ENCODE data around the gene TRA2A. TPM values are rescaled to one million over a fixed set of nuclear protein-coding genes. Genes with fewer than 3 reads are reported as not detected.

Gene TRA2A
- total and polyA plus RNA-seq, 10 of the 15 experiments (the other 5 are each of a cell fraction or from before 2014, with no cell fraction given): 25.0 to 224 (median 91.3) TPM

DNA sequence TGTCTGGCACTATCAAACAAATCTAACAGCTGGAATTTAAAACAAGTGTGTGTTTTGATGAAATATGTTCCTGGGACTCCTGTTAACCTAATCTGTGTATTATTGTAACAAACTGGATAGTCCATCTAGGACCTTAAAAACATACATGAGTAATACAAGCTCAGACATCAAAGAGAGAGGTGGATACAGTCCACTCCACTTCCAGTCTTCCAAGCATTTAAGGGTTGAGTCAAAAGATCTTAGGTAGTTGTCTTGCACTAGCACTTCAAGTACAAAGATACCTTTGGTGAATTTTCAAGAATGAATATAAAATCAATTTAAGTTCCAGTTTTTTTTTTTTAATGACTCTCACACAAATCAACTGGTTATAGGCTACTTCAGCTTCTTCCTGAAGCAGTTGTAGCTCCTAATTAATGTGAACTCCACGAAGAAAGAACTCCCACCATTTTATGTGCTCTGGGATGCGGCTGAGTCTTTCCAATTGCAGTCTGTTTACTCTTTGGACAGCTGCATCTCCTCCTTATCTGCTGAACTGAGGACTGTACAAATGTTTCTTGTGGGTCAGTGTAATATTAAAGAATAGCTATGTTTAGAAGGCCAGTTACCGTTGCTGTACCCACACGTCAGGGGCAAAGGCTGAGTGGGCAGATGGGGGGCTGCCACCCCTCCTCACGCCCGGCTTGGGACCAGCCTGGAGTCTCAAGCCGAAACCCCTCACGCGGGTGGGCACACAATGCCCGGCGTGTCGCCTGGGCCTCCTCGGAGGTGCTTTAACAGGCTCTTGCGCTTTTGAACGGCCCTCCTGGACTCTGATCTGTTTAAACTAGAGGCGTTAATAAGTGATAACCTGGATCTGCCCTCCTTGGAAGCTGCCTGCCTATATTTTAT is 58.6 kb downstream of the TRA2A start:
- in situ Hi-C loops (cut with MboI) (no loop called here), intact Hi-C loops (cut with micrococcal nuclease; ENCODE audit: unreplicated experiment) (loop anchor here (5.0 kb wide), 4 partner anchors 101 to 291 kb away; partner anchors contain the start of genes CCDC126 and NUP42)
- ChIA-PET RAD21 (ENCODE audit: unreplicated experiment) (interaction anchor here (1.0 to 2.1 kb wide), 21 partner anchors 10 to 200 kb away, joined by 3 to 19 read pairs (median 6); partner anchors contain the start of gene MALSU1), CTCF (interaction anchor here (0.7 to 2.0 kb wide), 20 partner anchors 10 to 292 kb away, joined by 3 to 13 read pairs (median 5); partner anchors contain the start of gene NUP42), SMC1A (ENCODE audit: uncharacterized antibody, unreplicated experiment) (interaction anchor here (0.6 to 2.1 kb wide), 25 partner anchors 12 to 129 kb away, joined by 3 to 13 read pairs (median 5); partner anchors contain the start of gene CCDC126), POLR2A (interaction anchor here (0.6 to 2.3 kb wide), 19 partner anchors 10 to 367 kb away, joined by 3 to 18 read pairs (median 3); partner anchors contain the start of gene KLHL7)
- peaks cover 65% of the 10 kb centered on the region for H3K79me2 ChIP-seq (ENCODE audit: control insufficient read depth, insufficient read depth, low read length)
- no peak for ATAC-seq
- no peak for DNase-seq (ENCODE audit: low read depth, low spot score)
- H3K4me2 ChIP-seq (ENCODE audit: control insufficient read depth, insufficient read depth): peak overlapping the region; percentile 85
- no peak for FAIRE-seq
- H3K36me3 ChIP-seq (ENCODE audit: control insufficient read depth in 2 of 2, insufficient read depth in 2 of 2, low read length in 1 of 2): no peaks in the 10 kb centered on the region
- no TSS peak for BruUV-seq (replicated peaks)
- TF ChIP-seq KAT2A (conservative IDR thresholded peaks at IDR 0.05; ENCODE audit: control insufficient read depth, low read depth, low read length): no peak
- TF ChIP-seq TBL1XR1 (IDR thresholded peaks at IDR 0.05; ENCODE audit: low read depth, low read length): no peak
- 0 out of 2 replicates have a peak, but pooled peaks have one; percentile 20 for TF ChIP-seq MXI1 (IDR thresholded peaks at IDR 0.05; ENCODE audit: low read depth, low read length)
- no peak for TF ChIP-seq MEF2A (IDR thresholded peaks at IDR 0.05; ENCODE audit: insufficient read depth, low read depth, low read length)
- TF ChIP-seq, protein P1, sequence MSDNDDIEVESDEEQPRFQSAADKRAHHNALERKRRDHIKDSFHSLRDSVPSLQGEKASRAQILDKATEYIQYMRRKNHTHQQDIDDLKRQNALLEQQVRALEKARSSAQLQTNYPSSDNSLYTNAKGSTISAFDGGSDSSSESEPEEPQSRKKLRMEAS (IDR thresholded peaks at IDR 0.05; ENCODE audit: low read depth, low read length): no peak
- TF ChIP-seq TCF7 (IDR thresholded peaks at IDR 0.05; ENCODE audit: borderline replicate concordance): 0 out of 2 replicates have a peak, but pooled peaks have one; percentile 11
- TF ChIP-seq NFIC (IDR thresholded peaks at IDR 0.05; ENCODE audit: low read depth, low read length): no peak
- no peak for TF ChIP-seq YBX1 (IDR thresholded peaks at IDR 0.05)
- TF ChIP-seq, protein P2, sequence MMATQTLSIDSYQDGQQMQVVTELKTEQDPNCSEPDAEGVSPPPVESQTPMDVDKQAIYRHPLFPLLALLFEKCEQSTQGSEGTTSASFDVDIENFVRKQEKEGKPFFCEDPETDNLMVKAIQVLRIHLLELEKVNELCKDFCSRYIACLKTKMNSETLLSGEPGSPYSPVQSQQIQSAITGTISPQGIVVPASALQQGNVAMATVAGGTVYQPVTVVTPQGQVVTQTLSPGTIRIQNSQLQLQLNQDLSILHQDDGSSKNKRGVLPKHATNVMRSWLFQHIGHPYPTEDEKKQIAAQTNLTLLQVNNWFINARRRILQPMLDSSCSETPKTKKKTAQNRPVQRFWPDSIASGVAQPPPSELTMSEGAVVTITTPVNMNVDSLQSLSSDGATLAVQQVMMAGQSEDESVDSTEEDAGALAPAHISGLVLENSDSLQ (IDR thresholded peaks at IDR 0.05): no peak
- no peaks in the 10 kb centered on the region for H3K9me3 ChIP-seq (replicated peaks; ENCODE audit: control insufficient read depth, insufficient read depth, low read length)
- WGBS (ENCODE audit: insufficient coverage, insufficient replicate concordance, low lambda C conversion rate, missing lambda C conversion rate): 2% methylated on average over 16 of the region's 16 CpGs
- H3K27ac ChIP-seq (ENCODE audit: control insufficient read depth, insufficient read depth): peak overlapping the region; percentile 94
- peak overlapping the region; percentile 89 for H3K4me3 ChIP-seq
- no peaks in the 10 kb centered on the region for H3K4me1 ChIP-seq (ENCODE audit: control insufficient read depth, insufficient read depth, low read length)
- H2AFZ ChIP-seq (ENCODE audit: control insufficient read depth, low read depth, low read length): peak overlapping the region; percentile 81; the same call in 1 of the 2 replicates
- no peaks in the 10 kb centered on the region for H4K20me1 ChIP-seq (ENCODE audit: control insufficient read depth, insufficient read depth)
- peak overlapping the region; percentile 88 for H3K9ac ChIP-seq (ENCODE audit: control insufficient read depth, insufficient read depth, low read length)
- peaks cover 0 to 4% of the 10 kb centered on the region in 2 experiments; a peak in 1 of 4 replicates for H3K27me3 ChIP-seq (replicated peaks in 1 of 2; ENCODE audit: control insufficient read depth in 2 of 2, insufficient read depth in 2 of 2, low read length in 1 of 2)

All from GM12878 (cell line).